ENCODE measurements around the gene USP25. TPM values are rescaled to one million over a fixed set of nuclear protein-coding genes. Genes with fewer than 3 reads are reported as not detected.

Gene USP25
- total and polyA plus RNA-seq, 9 of the 15 experiments (the other 6 are each of a cell fraction or from before 2014, with no cell fraction given) = 7.8 to 44.9 (median 31.4) TPM

GRCh38 chr21:15852146-15852545 is 122.4 kb downstream of the USP25 start:
- no peak overlapping the region for H3K4me2 ChIP-seq (ENCODE audit: insufficient read depth, low read length)
- no peak overlapping the region for H2AFZ ChIP-seq (ENCODE audit: low read depth, low read length)
- H3K27ac ChIP-seq (ENCODE audit: extremely low read depth, low read depth, low read length) = no peak overlapping the region
- 92% methylated on average over 3 of the region's 3 CpGs for WGBS (ENCODE audit: insufficient coverage, low coverage, missing lambda C conversion rate)
- BruUV-seq (replicated peaks) = no TSS peak
- DNase-seq (ENCODE audit: extremely low read depth in 1 of 4, low spot score in 3 of 4) (no peak), FAIRE-seq (no peak), ATAC-seq (no peak)
- ChIA-PET POLR2A (no interaction called here), CTCF (ENCODE audit: low intra/inter-chr PET ratio) (no interaction called here)
- intact Hi-C loops (cut with micrococcal nuclease) = no loop called here
- no peak overlapping the region for H3K4me3 ChIP-seq
- H3K9me1 ChIP-seq (ENCODE audit: control insufficient read depth, insufficient read depth, low read length) = no peaks in the 10 kb centered on the region
- in situ Hi-C loops (cut with MboI) = no loop called here
- no peak for TF ChIP-seq AFF1 (IDR thresholded peaks at IDR 0.05; ENCODE audit: low read depth in 1 of 2, partially characterized antibody in 2 of 2)
- no peak for TF ChIP-seq RAD51 (IDR thresholded peaks at IDR 0.05; ENCODE audit: borderline replicate concordance, low read depth)
- no peak for TF ChIP-seq RBM22 (IDR thresholded peaks at IDR 0.05; ENCODE audit: low read depth, low read length, poor library complexity, severe bottlenecking)
- TF ChIP-seq LEF1 (IDR thresholded peaks at IDR 0.05) = no peak
- TF ChIP-seq SMAD1 (IDR thresholded peaks at IDR 0.05; ENCODE audit: low read depth, low read length, partially characterized antibody) = no peak
- TF ChIP-seq SLC30A9 (CRISPR knock-in tag; IDR thresholded peaks at IDR 0.05) = no peak
- TF ChIP-seq ZNF224 (CRISPR knock-in tag; IDR thresholded peaks at IDR 0.05) = no peak
- no peak for TF ChIP-seq MCM7 (IDR thresholded peaks at IDR 0.05)
- no peak for TF ChIP-seq ZKSCAN3 (CRISPR knock-in tag; IDR thresholded peaks at IDR 0.05)
- TF ChIP-seq MTA1 (IDR thresholded peaks at IDR 0.05; ENCODE audit: borderline replicate concordance) = no peak
- TF ChIP-seq ZNF431 (CRISPR knock-in tag; IDR thresholded peaks at IDR 0.05) = no peak
- no peak for TF ChIP-seq UBTF (IDR thresholded peaks at IDR 0.05; ENCODE audit: borderline replicate concordance in 1 of 2, low read depth in 2 of 2, low read length in 2 of 2)
- no peak for TF ChIP-seq NFRKB (IDR thresholded peaks at IDR 0.05; ENCODE audit: low read depth)
- no peaks in the 10 kb centered on the region for H3K9me3 ChIP-seq (replicated peaks; ENCODE audit: control insufficient read depth, insufficient read depth, low read depth, low read length)
- H4K20me1 ChIP-seq (replicated peaks; ENCODE audit: control insufficient read depth, insufficient read depth, low read length) = no peaks in the 10 kb centered on the region
- no peak overlapping the region for H3K9ac ChIP-seq (ENCODE audit: insufficient read depth in 1 of 2, low read depth in 2 of 2, low read length in 2 of 2)
- H3K36me3 ChIP-seq (ENCODE audit: control insufficient read depth, insufficient read depth, low read length) = peaks cover 39% of the 10 kb centered on the region
- H3K27me3 ChIP-seq (ENCODE audit: control insufficient read depth in 2 of 2, insufficient read depth in 2 of 2, low read length in 2 of 2) = no peaks in the 10 kb centered on the region
- no peaks in the 10 kb centered on the region for H3K4me1 ChIP-seq (replicated peaks in 1 of 2; ENCODE audit: control insufficient read depth in 2 of 2, insufficient read depth in 2 of 2, low read length in 2 of 2)
- H3K79me2 ChIP-seq (ENCODE audit: control insufficient read depth, insufficient read depth, low read length) = no peaks in the 10 kb centered on the region
